Superior temporal gyrus (tissue), 1 donor: ENCODE results near the gene CISTR.
A peak's percentile ranks its signal among the peaks of the same experiment; 100 is the strongest.
"Not testable (repeated sequence)": the region's sequence is repeated elsewhere in the genome, so short reads cannot be mapped to it uniquely, and the experiment has no call there.

Source experiments
- DNase-seq: peaks from one replicate; pipeline ENCODE4 v3.0.0-alpha.2; 2016; ENCODE audit errors: extremely low spot score

CISTR gene

GRCh38 chr12:53719649-53720048 lies 32.1 kb downstream of the CISTR start:
- no peak for DNase-seq

GRCh38 chr12:53718567-53718966 lies 33.2 kb downstream of the CISTR start:
- DNase-seq: not testable (repeated sequence)

GRCh38 chr12:53717319-53717718 lies 34.5 kb downstream of the CISTR start:
- no peak for DNase-seq

- no peak for DNase-seq
These were observed 37.8 kb downstream of the CISTR start for GRCh38 chr12:53714004-53714403.

GRCh38 chr12:53713516-53713915 lies 38.3 kb downstream of the CISTR start:
- no peak for DNase-seq

- no peak for DNase-seq
These were observed 39.6 kb downstream of the CISTR start for GRCh38 chr12:53712059-53712643.

GRCh38 chr12:53710091-53710490 lies 41.7 kb downstream of the CISTR start:
- DNase-seq: no peak

GRCh38 chr12:53709671-53710070 lies 42.1 kb downstream of the CISTR start:
- DNase-seq: no peak

GRCh38 chr12:53706080-53706479 lies 45.7 kb downstream of the CISTR start:
- no peak for DNase-seq

GRCh38 chr12:53703756-53704155 lies 48.0 kb downstream of the CISTR start:
- no peak for DNase-seq

GRCh38 chr12:53701518-53702264 lies 50.1 kb downstream of the CISTR start:
- DNase-seq: peak; percentile 86

GRCh38 chr12:53700567-53700966 lies 51.2 kb downstream of the CISTR start:
- DNase-seq: peak; percentile 55

GRCh38 chr12:53699678-53700025 lies 52.1 kb downstream of the CISTR start:
- no peak for DNase-seq

GRCh38 chr12:53698948-53699677 lies 52.7 kb downstream of the CISTR start:
- no peak for DNase-seq

- no peak for DNase-seq
These were observed 55.0 kb downstream of the CISTR start for GRCh38 chr12:53696655-53697331.
